Fibroblast of villous mesenchyme (primary cell): Measurements from ENCODE around the gene SUSD2. TPM values are rescaled to one million over a fixed set of nuclear protein-coding genes. Genes with fewer than 3 reads are reported as not detected.
"Not testable (repeated sequence)": the region's sequence is repeated elsewhere in the genome, so short reads cannot be mapped to it uniquely, and the experiment has no call there.

Source experiments
- DNase-seq: peaks from one replicate; pipeline ENCODE4 v3.0.0-alpha.2; 2010; ENCODE audit warnings: low read depth
- H3K4me3 ChIP-seq: 2 replicates; pipeline ENCODE4 v1.5.1; 2011; ENCODE audit warnings: low read depth, mild to moderate bottlenecking, low read length
- CTCF ChIP-seq: IDR thresholded peaks from 2 replicates; pipeline ENCODE4 v1.5.1; 2012; ENCODE audit warnings: low read depth, mild to moderate bottlenecking, low read length; ENCODE audit not compliant: insufficient read depth
- total RNA-seq: library from RNA; depleted of rRNA; stranded (reverse); fragments of >200 nt; gene quantifications from 2 replicates; pipeline ENCODE4 v1.2.3, GENCODE V29; 2012

SUSD2 gene
- total RNA-seq, 1 donor = 1.3 TPM

- TF ChIP-seq CTCF = no peak
- H3K4me3 ChIP-seq = no peak overlapping the region
- DNase-seq = no peak
Measured at GRCh38 chr22:24236656-24237055, 55.4 kb downstream of the SUSD2 start.

GRCh38 chr22:24238101-24238694 is 56.9 kb downstream of the SUSD2 start:
- DNase-seq = peak; percentile 27
- H3K4me3 ChIP-seq = not testable (repeated sequence)

Other genes starting within 250 kb of the SUSD2 start
- 1.3 and 1.9 TPM in 2 replicates for gene GSTT2B, start 220.3 kb upstream of the SUSD2 start, total RNA-seq
- 2.3 and 3.0 TPM in 2 replicates for gene DDTL, start 214.6 kb upstream of the SUSD2 start, total RNA-seq
- gene DDT, start 207.0 kb upstream of the SUSD2 start, total RNA-seq = 88.9 and 109 TPM in 2 replicates
- gene GSTT2, start 201.4 kb upstream of the SUSD2 start, total RNA-seq = 0.32 TPM in 1 of 2 replicates, not detected in the other
- gene GSTT4, start 176.0 kb upstream of the SUSD2 start, total RNA-seq = not detected in 2 replicates
- gene CABIN1, start 170.2 kb upstream of the SUSD2 start, total RNA-seq = 51.2 and 60.9 TPM in 2 replicates
- gene GGT5, start 63.6 kb downstream of the SUSD2 start, total RNA-seq = 0.97 and 2.2 TPM in 2 replicates
- 30.3 and 40.2 TPM in 2 replicates for gene SPECC1L, start 89.3 kb downstream of the SUSD2 start, total RNA-seq
- 3.2 and 3.9 TPM in 2 replicates for gene ADORA2A, start 246.1 kb downstream of the SUSD2 start, total RNA-seq